Gastrocnemius medialis (tissue), 4 donors: Measurements from ENCODE around the gene MVD. TPM values are rescaled to one million over a fixed set of nuclear protein-coding genes. Genes with fewer than 3 reads are reported as not detected.

Experiments
- ATAC-seq, 2 donors: fragments of 150-250 bp; one replicate each; pipeline ENCODE4 v1.9.1; 2016
- DNase-seq, 2 donors: peaks; one replicate each; pipeline ENCODE4 v3.0.0-alpha.2; 2019
- H3K27ac ChIP-seq, 4 donors: fragments of 200-600 bp; sonication (generic); 1 replicate in 1 of 4; 2 replicates in 3 of 4; pipeline ENCODE4 v1.5.1; 2016 to 2018; ENCODE audit warnings: mild to moderate bottlenecking in 2 of 4, moderate library complexity in 1 of 4
- H3K27me3 ChIP-seq, 3 donors: fragments of 200-600 bp; sonication (generic) in 2 of 3; 1 replicate in 1 of 3; 2 replicates in 2 of 3; pipeline versions ENCODE4 v1.5.1 to v1.6.0; 2016 to 2019; ENCODE audit warnings: mild to moderate bottlenecking in 1 of 3, moderate library complexity in 1 of 3
- H3K36me3 ChIP-seq, 2 donors: fragments of 200-600 bp; sonication (generic) in 1 of 2; one replicate each; pipeline ENCODE4 v1.5.1; 2017 to 2018
- H3K4me1 ChIP-seq, 2 donors: fragments of 200-600 bp; sonication (generic) in 1 of 2; one replicate each; pipeline ENCODE4 v1.5.1; 2016 to 2017; ENCODE audit warnings: mild to moderate bottlenecking in 2 of 2
- H3K4me3 ChIP-seq, 4 donors: fragments of 200-600 bp; sonication (generic) in 3 of 4; 1 replicate in 1 of 4; 2 replicates in 3 of 4; pipeline ENCODE4 v1.5.1; 2016 to 2019; ENCODE audit warnings: mild to moderate bottlenecking in 2 of 4
- H3K9me3 ChIP-seq, 3 donors: fragments of 200-600 bp; sonication (generic) in 2 of 3; 1 replicate in 1 of 3; 2 replicates in 2 of 3; pipeline ENCODE4 v1.5.1; 2016 to 2019
- CTCF ChIP-seq, 5 experiments: fragments of 450-650 bp in 3 of 5; fragments of 200-600 bp in 2 of 5; sonication (generic) in 2 of 5; IDR thresholded peaks in 4 of 5; conservative IDR thresholded peaks in 1 of 5; 1 replicate in 4 of 5; 2 replicates in 1 of 5; pipeline ENCODE4 v1.5.1; 2016 to 2019; ENCODE audit warnings: antibody characterized with exemption in 5 of 5, mild to moderate bottlenecking in 3 of 5, moderate library complexity in 3 of 5
- POLR2A ChIP-seq, 2 donors: fragments of 450-650 bp; IDR thresholded peaks; one replicate each; pipeline ENCODE4 v1.6.1; 2017; ENCODE audit warnings: antibody characterized with exemption in 2 of 2, mild to moderate bottlenecking in 2 of 2, moderate library complexity in 2 of 2
- in situ Hi-C, 4 donors: fragments of 200-750 bp; cut with MboI; loops; one replicate each; pipeline versions ENCODE4 v1.15.0 to v1.8.0; 2017; ENCODE audit warnings: low sequenced_read_pairs in 4 of 4
- intact Hi-C: fragments of 100-400 bp; cut with DNase I; formaldehyde crosslinking; loops from one replicate; pipeline ENCODE4 v1.15.1; 2023; ENCODE audit warnings: low total_unique reads
- total RNA-seq, 4 donors: library from RNA; depleted of rRNA; stranded (reverse); fragments of >200 nt; gene quantifications; one replicate each; pipeline versions ENCODE4 v1.1.0 to v1.2.3, GENCODE V29; 2016

The MVD gene
- total RNA-seq, 4 donors from 2014 or later = 9.0 to 16.3 (median 13.4) TPM

GRCh38 chr16:88645941-88646340 lies 16.9 kb downstream of the MVD start:
- TF ChIP-seq POLR2A (IDR thresholded peaks at IDR 0.05) (no peak), CTCF (IDR thresholded peaks at IDR 0.05 in 4 of 5, conservative IDR thresholded peaks at IDR 0.05 in 1 of 5) (no peak)
- H3K4me3 ChIP-seq = no peak overlapping the region
- H3K36me3 ChIP-seq = no peaks in the 10 kb centered on the region
- H3K27ac ChIP-seq = no peak overlapping the region
- peaks cover under 1 to 3% (median 2%) of the 10 kb centered on the region in 3 donors for H3K27me3 ChIP-seq
- ATAC-seq (no peak), DNase-seq (no peak)
- intact Hi-C loops (no loop called here), in situ Hi-C loops (no loop called here)
- peaks cover 0 to under 1% of the 10 kb centered on the region in 2 donors for H3K4me1 ChIP-seq
- no peaks in the 10 kb centered on the region for H3K9me3 ChIP-seq

GRCh38 chr16:88645455-88645854 lies 17.4 kb downstream of the MVD start:
- no peaks in the 10 kb centered on the region for H3K9me3 ChIP-seq
- TF ChIP-seq POLR2A (IDR thresholded peaks at IDR 0.05) (no peak), CTCF (IDR thresholded peaks at IDR 0.05 in 4 of 5, conservative IDR thresholded peaks at IDR 0.05 in 1 of 5) (no peak)
- no peaks in the 10 kb centered on the region for H3K4me1 ChIP-seq
- no peak for ATAC-seq
- H3K36me3 ChIP-seq = no peaks in the 10 kb centered on the region
- in situ Hi-C loops (no loop called here), intact Hi-C loops (no loop called here)
- no peak overlapping the region for H3K27ac ChIP-seq
- H3K27me3 ChIP-seq = peaks cover 3 to 8% (median 6%) of the 10 kb centered on the region in 3 donors
- DNase-seq = no peak
- no peak overlapping the region for H3K4me3 ChIP-seq

- Histone ChIP-seq H3K27me3 (peaks cover 20 to 27% (median 24%) of the 10 kb centered on the region in 3 donors), H3K4me3 (no peak overlapping the region), H3K27ac (no peak overlapping the region), H3K36me3 (no peaks in the 10 kb centered on the region), H3K4me1 (no peaks in the 10 kb centered on the region), H3K9me3 (no peaks in the 10 kb centered on the region)
- ATAC-seq (no peak), DNase-seq (no peak)
- in situ Hi-C loops = no loop called here
- intact Hi-C loops = no loop called here
- TF ChIP-seq CTCF (IDR thresholded peaks at IDR 0.05 in 4 of 5, conservative IDR thresholded peaks at IDR 0.05 in 1 of 5) = no peak
- no peak for TF ChIP-seq POLR2A (IDR thresholded peaks at IDR 0.05)
Measured at GRCh38 chr16:88643644-88643932, 19.3 kb downstream of the MVD start.

- H3K27me3 ChIP-seq = peaks cover 26 to 32% (median 28%) of the 10 kb centered on the region in 3 donors
- H3K27ac ChIP-seq = no peak overlapping the region
- H3K36me3 ChIP-seq = no peaks in the 10 kb centered on the region
- no peak for TF ChIP-seq CTCF (IDR thresholded peaks at IDR 0.05 in 4 of 5, conservative IDR thresholded peaks at IDR 0.05 in 1 of 5)
- no peak for TF ChIP-seq POLR2A (IDR thresholded peaks at IDR 0.05)
- ATAC-seq (no peak), DNase-seq (no peak)
- in situ Hi-C loops = no loop called here
- H3K4me3 ChIP-seq = no peak overlapping the region
- no peaks in the 10 kb centered on the region for H3K9me3 ChIP-seq
- no peaks in the 10 kb centered on the region for H3K4me1 ChIP-seq
- intact Hi-C loops = no loop called here
Measured at GRCh38 chr16:88642881-88643643, 19.8 kb downstream of the MVD start.
